IPS DF 4.7 (cell line): ENCODE data around the gene ULBP1.
"Not testable (repeated sequence)": the region's sequence is repeated elsewhere in the genome, so short reads cannot be mapped to it uniquely, and the experiment has no call there.

Experiments
- DNase-seq: peaks from one replicate; pipeline ENCODE4 v3.0.0-alpha.2; 2013; ENCODE audit warnings: low spot score; ENCODE audit errors: extremely low read depth

Gene ULBP1

DNA sequence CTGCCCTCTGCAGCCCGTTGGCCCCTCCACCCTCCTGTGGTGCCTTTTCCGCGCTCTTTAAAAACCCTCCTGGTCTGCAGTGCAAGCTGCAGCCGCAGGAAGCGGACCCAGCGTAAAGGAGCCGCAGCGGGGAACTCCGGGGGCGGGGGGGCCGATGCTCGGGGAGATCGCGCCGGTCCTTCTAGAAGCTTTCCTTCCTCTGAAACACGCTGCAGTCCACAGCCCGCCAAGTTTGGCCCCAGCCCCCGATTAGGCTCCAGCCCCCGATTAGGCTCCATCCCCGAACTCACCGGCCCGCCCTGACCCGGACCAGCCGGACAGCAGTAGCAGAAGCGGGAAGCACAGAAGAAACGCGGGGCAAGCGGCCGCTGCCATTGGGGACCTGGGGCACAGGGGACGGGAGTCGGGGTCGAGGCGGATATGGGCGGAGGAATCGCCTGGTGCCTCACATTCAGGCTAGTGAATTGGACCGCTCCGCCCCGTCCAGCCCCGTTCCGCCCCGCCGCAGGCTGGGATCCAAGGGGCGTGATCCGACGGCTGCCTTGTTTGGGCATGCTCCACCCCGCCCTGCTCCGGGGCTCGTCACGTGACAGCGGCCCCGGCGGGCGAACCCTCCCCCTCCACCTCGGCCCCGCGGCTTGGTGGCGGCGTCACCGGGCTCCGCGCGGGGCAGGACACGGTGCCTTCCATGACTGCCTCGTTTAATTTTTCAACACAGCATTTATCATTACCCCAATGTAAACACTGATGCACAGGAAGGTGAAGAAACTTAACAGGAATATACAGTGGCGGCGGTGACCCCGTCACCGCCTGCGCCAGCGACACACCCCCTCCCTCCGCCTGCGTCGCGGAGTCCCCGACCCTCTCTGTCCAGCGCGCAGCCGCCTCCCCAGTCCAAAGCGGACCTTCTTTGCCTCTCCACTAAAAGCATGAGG lies 41.3 kb downstream of the ULBP1 start:
- peak; percentile 69 for DNase-seq

GRCh38 chr6:150005761-150006651 lies 42.3 kb downstream of the ULBP1 start:
- DNase-seq = no peak

DNA sequence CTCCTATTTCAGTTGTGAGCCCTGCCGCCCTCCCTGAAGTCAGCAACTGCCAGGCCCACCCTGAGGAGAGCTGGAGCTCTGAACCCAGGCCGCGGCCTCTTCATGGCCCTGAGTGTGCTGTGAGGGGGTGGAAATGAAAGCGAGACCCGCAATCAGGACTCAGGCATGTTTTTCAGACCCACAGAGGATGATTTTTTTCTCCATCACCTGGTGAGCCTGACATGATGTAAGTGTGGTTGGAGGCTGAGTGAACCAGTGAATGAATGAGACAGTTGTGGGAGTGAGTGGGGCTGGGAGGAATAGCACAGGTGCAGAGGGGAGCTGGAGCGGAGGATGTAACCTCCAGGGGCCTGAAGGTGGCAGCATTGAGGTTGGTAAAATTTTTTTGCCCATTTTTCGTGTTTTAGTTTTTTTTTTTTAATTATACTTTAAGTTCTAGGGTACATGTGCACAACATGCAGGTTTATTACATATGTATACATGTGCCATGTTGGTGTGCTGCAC lies 43.3 kb downstream of the ULBP1 start:
- no peak for DNase-seq

GRCh38 chr6:150008588-150008987 lies 44.8 kb downstream of the ULBP1 start:
- no peak for DNase-seq

DNA sequence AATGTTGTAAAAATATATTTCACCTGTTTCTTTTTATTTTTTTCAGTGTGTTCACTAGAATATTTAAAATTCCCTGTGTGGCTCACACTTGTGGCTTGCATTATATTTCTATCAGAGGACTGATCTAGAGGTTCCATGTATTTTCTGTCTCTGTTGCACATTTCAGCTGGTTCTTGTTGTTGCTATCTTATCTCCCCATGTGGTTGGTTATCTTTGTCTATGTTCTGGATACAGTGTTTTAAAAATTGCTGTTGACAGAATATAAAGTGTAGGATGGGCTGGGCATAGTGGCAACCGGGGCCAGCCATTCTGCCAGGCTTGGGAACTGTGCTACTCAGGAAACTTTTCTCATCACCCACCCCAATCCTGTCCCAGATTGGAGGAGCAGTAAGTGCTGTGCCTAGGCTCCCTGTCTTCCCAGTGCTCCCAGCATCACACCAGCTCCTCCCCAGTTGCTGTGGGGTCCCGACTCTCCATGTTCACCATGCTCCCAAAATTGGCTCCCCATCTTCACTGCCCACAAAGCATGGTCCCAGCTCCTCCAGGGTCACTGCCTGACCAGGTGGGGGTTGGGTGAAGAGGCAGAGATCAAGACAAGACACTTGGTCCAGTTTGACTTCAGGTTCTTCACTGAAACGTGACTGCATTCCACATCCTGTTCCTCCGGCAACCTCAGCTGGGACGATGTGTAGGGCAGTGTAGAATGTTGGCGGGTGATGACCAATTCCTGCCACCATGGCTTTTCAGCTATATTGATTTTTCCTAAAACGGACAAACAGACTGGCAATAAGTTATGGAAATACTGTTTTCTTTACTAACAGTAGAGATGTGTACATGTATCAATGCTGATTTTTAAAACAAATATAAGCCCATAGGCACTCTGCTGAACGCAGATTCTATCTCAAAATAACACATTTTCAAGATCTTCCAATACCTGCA lies 49.4 kb downstream of the ULBP1 start:
- DNase-seq = not testable (repeated sequence)

DNA sequence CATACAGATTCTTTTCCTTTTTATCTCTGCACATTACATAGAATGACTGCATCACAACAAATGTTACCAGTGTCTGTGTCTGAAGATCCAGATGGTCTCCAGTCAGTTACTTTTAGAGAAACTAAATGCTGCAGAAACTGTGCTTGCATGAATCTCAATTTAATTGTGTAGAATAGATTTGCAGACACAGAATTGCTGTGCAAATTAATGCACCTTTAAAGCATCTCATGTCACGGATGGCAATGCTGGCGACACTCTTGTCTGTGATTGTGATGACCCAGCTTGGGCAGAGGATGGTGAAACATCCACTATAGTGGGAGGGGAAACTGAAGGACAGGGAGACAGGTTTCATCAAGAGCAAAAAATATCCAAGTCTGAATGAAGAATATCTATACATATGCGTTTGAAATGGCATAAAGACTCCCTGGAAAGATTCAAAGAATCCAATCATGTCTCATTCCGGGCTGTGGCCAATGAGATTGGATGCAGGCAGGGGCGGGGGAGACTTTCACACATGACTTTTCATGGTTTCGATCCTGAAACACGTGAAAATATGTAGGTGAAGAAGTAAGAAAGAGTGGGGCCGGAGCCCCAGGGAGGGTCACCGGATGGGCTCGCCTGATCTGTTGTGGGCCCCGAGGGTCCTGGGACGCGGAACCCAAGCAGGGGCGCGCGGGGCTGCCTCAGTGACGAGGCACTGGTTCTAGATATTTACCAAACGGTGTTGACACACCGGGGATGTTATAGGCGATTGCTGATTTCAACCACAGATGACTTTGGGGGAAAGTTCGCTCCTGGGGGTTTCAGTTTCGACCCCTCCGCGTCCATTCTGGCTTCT lies 50.3 kb downstream of the ULBP1 start:
- DNase-seq = not testable (repeated sequence)

DNA sequence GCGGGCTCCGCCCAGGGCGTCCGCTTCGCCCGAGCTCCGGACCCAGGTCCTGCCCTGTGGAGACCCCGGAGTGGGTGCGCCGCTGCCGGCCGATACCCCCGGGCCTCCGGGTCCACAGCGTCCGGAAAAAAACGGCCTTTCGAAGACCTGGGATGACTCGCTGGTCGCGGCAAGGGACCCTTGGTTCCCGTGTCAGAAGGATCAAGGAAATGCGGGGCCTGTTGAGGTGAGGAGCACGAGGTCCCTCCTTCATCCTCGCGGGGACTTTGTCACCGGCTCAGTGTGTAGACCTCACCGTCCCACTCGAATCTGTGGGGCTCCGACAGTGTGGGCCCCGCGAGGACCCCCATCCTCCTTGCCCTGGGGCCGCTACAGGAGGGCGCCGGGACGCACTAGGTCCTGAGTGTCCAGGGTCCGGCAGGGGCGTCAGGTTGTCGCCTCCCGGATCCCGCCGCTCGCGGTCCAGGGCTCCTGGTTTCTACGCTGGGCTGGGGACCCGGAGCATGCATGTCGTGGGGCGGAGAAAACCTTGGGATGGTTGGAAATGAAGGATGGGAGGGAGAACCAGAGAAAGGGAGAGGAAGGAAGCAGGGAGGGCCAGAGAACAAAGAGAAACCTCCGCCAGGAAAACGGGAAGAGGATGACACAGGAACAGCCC lies 51.0 kb downstream of the ULBP1 start:
- DNase-seq = not testable (repeated sequence)

GRCh38 chr6:150015281-150016001 lies 51.7 kb downstream of the ULBP1 start:
- not testable (repeated sequence) for DNase-seq

GRCh38 chr6:150016324-150017185 lies 52.8 kb downstream of the ULBP1 start:
- no peak for DNase-seq

DNA sequence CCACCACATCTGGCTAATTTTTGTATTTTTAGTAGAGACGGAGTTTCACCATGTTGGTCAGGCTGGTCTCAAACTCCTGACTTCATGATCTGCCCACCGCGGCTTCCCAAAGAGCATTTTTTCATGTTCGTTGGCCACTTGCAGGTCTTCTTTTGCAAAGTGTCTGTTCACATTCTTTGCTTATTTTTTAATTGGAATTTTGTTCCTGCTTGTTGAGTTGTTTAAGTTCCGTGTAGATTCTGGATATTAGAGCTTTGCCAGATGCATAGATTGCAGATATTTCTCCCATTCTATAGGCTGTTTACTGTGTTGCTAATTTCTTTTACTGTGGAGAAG lies 53.4 kb downstream of the ULBP1 start:
- not testable (repeated sequence) for DNase-seq

- DNase-seq = no peak
Measured at GRCh38 chr6:150018846-150019580, 55.3 kb downstream of the ULBP1 start.

DNA sequence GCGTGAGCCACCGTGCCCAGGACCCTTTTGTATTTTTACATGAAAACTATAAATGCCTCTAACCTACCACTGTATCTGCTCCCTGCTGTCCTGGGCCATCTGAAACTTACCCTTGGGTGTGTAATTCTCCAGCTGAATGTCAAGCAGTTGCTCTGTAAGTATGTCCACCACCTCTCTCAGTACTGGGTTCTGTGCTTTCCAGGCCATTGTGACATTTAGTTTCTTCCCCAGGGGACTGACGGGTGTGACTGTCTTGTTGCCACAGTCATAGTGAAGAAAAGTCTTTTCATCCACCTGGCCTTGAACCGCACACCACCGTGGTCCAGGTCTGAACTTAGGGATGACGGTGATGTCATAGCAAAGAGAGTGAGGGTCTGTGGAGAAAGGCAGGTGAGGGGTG lies 58.1 kb downstream of the ULBP1 start:
- not testable (repeated sequence) for DNase-seq
